ENCODE data around the gene F9.
"Not testable (repeated sequence)": the region's sequence is repeated elsewhere in the genome, so short reads cannot be mapped to it uniquely, and the experiment has no call there.

Gene F9

DNA sequence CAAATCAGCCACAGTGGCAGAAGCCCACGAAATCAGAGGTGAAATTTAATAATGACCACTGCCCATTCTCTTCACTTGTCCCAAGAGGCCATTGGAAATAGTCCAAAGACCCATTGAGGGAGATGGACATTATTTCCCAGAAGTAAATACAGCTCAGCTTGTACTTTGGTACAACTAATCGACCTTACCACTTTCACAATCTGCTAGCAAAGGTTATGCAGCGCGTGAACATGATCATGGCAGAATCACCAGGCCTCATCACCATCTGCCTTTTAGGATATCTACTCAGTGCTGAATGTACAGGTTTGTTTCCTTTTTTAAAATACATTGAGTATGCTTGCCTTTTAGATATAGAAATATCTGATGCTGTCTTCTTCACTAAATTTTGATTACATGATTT lies at the start of gene F9:
TSS of gene F9 (plus strand) at position 190 of the 400 bp plus-strand sequence. CDS start at position 216, 26 bp downstream.
- DNase-seq (ENCODE audit: low spot score) = no peak

- DNase-seq (ENCODE audit: low spot score) = no peak
Observed at GRCh38 chrX:139483699-139484098, 46.8 kb upstream of the F9 start.

DNA sequence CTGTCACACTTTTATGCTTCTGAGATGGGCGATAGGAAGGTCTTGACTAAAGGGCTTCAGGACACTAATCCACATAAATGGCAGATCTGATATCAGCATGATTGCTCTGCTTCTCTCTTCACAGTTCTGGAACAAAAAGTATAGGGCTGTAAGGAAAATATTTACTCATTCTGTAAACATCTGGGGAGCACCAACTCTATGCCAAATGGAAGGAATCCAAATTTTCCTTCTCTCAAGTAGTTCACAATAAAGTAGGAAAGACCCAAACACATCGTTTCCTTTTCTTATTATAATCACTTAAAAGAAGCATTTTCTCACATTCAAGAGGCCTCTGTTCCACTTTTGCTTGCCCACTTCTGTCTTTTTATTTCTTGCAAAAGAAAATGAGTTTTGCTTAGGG lies 45.9 kb upstream of the F9 start:
- DNase-seq (ENCODE audit: low spot score) = no peak

DNA sequence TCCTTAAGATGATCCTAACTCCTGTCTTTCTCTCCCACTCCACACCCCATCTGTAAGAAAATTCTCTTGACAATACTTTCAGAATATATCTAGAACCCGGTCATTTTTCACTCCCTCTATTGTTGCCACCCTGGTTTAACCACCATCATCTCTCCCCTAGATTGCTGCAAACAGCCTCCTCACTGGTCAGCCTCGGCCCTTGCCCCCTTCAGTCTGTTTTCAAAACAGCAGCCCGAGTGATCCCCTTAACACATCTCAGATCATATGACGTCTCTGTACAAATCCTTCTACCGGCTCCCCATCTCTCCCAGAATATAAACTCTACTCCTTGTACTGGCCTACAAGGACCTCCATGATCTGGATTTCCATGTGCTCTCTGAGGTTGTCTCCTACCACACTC lies 35.2 kb upstream of the F9 start:
- no peak for DNase-seq (ENCODE audit: low spot score)

DNA sequence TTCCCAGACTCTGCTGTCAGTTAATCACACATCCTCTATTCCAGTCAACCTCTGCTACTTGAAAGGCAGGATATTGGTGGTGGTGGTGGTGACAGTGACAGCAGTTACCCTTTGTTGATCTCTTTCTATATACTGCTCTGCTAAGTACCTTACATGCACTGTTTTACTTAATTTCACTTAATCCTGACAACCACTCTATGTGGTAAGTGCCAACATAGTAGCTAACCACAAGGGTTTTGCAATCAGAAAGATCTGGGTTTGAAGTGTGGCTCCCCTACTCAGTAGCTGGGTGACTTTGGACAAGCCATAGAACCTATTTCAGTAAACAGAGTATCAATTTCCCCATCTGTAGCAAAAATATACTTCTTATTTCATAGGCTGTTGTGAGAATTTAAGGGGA lies 24.2 kb upstream of the F9 start:
- DNase-seq (ENCODE audit: low spot score) = no peak

GRCh38 chrX:139508099-139508498 lies 22.4 kb upstream of the F9 start:
- no peak for DNase-seq (ENCODE audit: low spot score)

- DNase-seq (ENCODE audit: low spot score) = no peak
Observed at GRCh38 chrX:139518475-139518874, 12.1 kb upstream of the F9 start.

DNA sequence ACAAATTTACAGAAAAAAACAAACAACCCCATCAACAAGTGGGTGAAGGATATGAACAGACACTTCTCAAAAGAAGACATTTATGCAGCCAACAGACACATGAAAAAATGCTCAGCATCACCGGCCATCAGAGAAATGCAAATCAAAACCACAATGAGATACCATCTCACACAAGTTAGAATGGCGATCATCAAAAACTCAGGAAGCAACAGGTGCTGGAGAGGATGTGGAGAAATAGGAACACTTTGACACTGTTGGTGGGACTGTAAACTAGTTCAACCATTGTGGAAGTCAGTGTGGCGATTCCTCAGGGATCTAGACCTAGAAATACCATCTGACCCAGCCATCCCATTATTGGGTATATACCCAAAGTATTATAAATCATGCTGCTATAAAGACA lies 1.7 kb upstream of the F9 start:
- not testable (repeated sequence) for DNase-seq (ENCODE audit: low spot score)

DNA sequence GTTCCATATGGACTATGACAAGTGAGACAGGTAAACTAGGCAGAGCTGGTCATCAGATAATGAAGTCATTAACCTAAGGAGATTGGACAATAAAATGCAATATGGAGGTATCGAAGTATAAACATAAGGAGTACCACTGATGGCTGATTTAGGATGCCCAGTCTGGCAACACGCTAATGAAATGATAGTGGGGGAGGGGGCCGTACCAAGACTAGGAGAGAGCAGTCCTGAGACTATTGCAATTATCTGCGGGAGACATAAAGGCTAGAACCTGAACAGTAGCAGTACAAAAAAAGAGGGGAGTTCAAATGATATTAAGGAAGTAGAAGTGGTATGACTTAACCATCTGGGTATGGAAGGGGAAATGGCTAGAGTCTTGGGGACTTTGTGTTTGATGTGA lies 2.3 kb downstream of the F9 start:
- no peak for DNase-seq (ENCODE audit: low spot score)

DNA sequence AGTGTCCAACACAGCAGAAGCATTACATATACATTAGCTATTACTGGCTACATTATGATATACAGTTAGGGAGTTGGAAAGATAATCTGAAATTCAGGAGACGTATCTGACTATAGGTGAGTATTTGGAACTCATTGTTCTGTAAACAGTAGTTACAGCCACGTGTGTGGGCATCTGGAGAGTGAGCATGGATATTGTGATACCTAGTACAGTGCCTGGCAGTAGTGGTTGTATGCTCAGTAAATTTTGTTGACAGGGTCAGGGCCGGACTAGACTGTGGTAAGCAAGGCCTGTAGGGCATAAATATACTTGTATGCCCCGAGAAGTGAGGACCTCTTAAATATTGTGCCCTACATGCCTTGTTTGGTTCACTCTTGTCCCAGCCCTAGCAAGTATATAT lies 2.9 kb downstream of the F9 start:
- no peak for DNase-seq (ENCODE audit: low spot score)

- no peak for DNase-seq (ENCODE audit: low spot score)
Observed at GRCh38 chrX:139538907-139539790, 8.6 kb downstream of the F9 start.

DNA sequence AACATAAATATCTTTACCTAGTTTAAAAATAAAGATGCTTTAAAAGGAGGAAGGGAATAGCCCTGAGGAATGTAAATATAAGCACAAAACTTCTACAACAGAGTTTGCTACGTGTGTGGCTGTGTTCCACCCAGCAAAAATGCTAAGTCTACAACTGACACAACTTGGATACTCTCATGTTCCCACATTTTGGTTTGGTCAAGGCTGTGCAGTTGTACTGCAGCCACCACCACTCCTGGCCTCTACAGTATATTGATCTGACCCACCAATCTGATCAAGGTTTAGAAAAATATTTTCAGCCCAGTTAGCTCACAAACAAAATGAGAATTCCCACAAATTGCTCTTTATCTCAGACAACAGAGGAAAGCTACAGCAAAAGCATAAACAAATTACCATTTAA lies 12.1 kb downstream of the F9 start:
- no peak for DNase-seq (ENCODE audit: low spot score)

DNA sequence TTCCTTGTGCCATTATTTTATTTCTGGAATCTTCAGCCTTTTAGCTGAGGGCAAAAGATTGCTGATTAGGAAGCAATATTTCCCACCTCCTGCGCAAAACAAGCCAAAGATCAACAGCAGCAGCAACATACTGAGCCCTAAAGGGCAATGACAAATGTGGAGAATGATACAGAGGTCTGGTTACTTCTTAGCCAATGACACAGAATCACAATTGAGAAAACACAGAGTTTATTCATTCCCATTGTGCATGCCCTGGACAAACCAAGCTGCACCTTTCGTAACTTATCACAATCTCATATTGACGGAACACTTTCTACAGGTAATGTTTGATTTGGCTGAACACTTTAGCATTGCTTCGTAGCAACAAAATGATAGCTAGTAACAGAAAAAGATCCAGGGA lies 13.4 kb downstream of the F9 start:
- DNase-seq (ENCODE audit: low spot score) = no peak

DNA sequence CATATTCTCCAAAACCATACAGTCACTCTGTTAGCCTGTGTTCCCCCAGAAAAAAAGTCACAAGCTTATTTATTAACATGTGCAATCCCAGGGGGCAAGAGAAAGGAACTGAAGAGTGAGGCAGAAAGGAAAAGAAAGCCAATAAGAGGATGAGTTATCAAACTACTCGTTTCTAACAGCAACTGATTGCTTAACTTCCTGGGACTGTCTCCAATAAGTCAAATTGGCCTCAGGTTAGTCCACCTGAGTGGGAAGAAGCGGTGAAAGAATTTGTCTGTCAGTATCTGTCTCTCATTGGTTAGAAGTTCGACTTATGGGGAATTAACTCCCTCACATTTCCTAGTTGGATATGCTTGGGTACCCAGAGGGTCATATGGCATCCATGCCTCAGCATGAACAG lies 14.1 kb downstream of the F9 start:
- DNase-seq (ENCODE audit: low spot score) = no peak

- no peak for DNase-seq (ENCODE audit: low spot score)
Observed at GRCh38 chrX:139554376-139554775, 23.8 kb downstream of the F9 start.

- no peak for DNase-seq (ENCODE audit: low spot score)
Observed at GRCh38 chrX:139554991-139555675, 24.6 kb downstream of the F9 start.

DNA sequence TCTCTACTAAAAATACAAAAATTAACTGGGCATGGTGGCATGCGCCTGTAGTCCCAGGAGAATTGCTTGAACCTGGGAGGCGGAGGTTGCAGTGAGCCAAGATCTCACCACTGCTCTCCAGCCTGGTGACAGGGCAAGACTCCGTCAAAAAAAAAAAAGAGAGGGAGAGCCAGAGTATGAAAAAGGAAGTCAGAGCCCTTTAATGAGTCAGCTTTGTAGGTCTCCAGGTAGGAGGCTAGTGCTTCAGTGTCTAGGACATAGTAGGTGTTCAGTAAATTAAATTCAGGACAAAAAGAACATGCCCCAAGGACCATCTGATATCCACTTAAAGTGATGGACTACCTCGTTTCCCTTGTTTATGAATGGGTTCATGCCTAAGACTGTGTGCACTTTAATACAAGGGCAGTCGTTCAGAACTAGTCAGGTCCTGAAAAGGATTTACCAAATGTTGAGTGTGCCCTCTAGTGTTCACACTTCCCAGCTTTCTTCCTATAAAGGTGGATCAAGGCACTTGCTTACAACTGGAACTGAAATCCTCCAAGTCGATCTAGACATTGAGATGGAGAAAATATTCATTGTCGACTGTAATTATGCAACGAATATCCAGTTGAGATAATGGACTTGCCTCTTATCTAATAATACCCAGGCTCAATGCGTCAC lies 29.0 kb downstream of the F9 start:
- DNase-seq (ENCODE audit: low spot score) = peak; percentile 14

DNA sequence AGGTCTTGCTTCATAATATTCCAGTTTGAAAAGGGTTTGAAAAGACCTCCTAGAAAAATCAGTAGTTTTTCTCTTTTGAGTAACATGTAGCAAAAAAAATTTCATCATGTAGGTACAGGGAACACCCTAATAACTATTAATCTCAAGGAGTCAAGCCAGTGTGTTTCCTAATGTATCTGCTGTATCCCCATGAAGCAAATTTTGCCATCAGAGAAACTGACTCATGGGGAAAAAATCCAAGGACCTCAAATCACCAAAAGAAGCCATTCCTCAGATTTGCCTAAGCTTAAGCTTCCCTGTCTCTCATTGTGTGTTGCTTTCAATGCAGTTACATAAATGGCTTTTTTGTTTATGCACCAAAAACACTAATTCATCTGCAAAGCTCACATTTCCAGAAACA lies 29.7 kb downstream of the F9 start:
- no peak for DNase-seq (ENCODE audit: low spot score)

DNA sequence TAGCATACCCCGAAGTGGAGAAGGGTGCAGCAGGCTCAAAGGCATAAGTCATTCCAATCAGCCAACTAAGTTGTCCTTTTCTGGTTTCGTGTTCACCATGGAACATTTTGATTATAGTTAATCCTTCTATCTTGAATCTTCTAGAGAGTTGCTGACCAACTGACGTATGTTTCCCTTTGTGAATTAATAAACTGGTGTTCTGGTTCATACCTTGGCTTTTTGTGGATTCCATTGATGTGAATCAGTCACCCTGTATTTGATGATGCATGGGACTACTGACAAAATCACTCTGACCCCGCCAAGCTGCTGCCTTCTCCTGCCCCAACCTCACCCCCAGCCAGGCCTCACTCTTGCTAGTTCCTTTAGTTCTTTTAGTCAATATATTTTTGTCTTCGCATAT lies 32.7 kb downstream of the F9 start:
- DNase-seq (ENCODE audit: low spot score) = no peak

- DNase-seq (ENCODE audit: low spot score) = no peak
Observed at GRCh38 chrX:139566981-139567380, 36.4 kb downstream of the F9 start.

GRCh38 chrX:139581068-139581467 lies 50.5 kb downstream of the F9 start:
- no peak for DNase-seq (ENCODE audit: low spot score)

DNA sequence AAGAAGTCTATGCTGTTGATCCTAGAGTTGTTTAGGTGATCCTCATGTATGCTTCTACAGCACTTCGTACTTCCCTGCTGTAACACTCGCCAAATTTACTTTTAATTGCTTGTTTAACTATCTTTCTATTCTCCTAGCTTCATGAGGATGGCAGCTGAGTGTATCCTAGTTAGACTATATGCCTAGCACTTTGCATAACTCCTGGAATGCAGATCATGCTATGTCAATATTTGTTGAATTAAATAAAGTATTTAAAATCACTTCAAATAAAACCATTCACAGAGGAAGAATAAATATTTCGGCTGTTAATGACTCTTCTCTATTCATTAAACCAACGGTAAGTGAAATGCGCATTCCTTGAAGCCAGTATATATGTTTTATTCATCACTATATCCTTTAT lies 55.1 kb downstream of the F9 start:
- DNase-seq (ENCODE audit: low spot score) = no peak

GRCh38 chrX:139596068-139596467 lies 65.5 kb downstream of the F9 start:
- DNase-seq (ENCODE audit: low spot score) = no peak
